Measurements from ENCODE around the gene ARHGAP15. TPM values are rescaled to one million over a fixed set of nuclear protein-coding genes. Genes with fewer than 3 reads are reported as not detected.

ARHGAP15 gene
- polyA plus RNA-seq, 1 donor from 2014 or later = 0.30 TPM

- Histone ChIP-seq H3K79me2 (replicated peaks; ENCODE audit: insufficient read depth, low read length) (no peaks in the 10 kb centered on the region), H3K36me3 (ENCODE audit: insufficient read depth, low read length) (no peaks in the 10 kb centered on the region), H3K9me2 (ENCODE audit: insufficient read depth, low read length) (no peaks in the 10 kb centered on the region), H3K4me3 (ENCODE audit: low read length) (no peak overlapping the region), H3K27ac (ENCODE audit: low read length) (no peak overlapping the region), H3F3A (ENCODE audit: insufficient read depth, low read length, poor library complexity, severe bottlenecking) (no peaks in the 10 kb centered on the region), H4K20me1 (ENCODE audit: insufficient read depth) (no peaks in the 10 kb centered on the region), H3K9ac (ENCODE audit: low read length) (no peak overlapping the region), H3K27me3 (ENCODE audit: insufficient read depth, low read depth, low read length) (no peaks in the 10 kb centered on the region), H2AFZ (ENCODE audit: low read depth, low read length) (no peak overlapping the region), H3K4me2 (ENCODE audit: low read length) (no peak overlapping the region), H3K9me3 (ENCODE audit: low read length) (no peaks in the 10 kb centered on the region)
- TF ChIP-seq CTCF (IDR thresholded peaks at IDR 0.05; ENCODE audit: poor library complexity, severe bottlenecking) (no peak), TAF1 (IDR thresholded peaks at IDR 0.05; ENCODE audit: low read depth) (no peak), POLR2AphosphoS5 (IDR thresholded peaks at IDR 0.05) (no peak), EZH2 (IDR thresholded peaks at IDR 0.05; ENCODE audit: borderline replicate concordance, insufficient read depth, low read length, poor library complexity, severe bottlenecking) (no peak), EP300 (conservative IDR thresholded peaks at IDR 0.05; ENCODE audit: poor library complexity, severe bottlenecking) (no peak), REST (IDR thresholded peaks at IDR 0.05; ENCODE audit: borderline replicate concordance) (no peak), SMC3 (conservative IDR thresholded peaks at IDR 0.05; ENCODE audit: poor library complexity) (no peak), RAD21 (conservative IDR thresholded peaks at IDR 0.05) (no peak)
Observed at GRCh38 chr2:143504397-143504796, 375.2 kb downstream of the ARHGAP15 start.

GRCh38 chr2:143505542-143505941 is 376.3 kb downstream of the ARHGAP15 start:
- no peaks in the 10 kb centered on the region for H3K79me2 ChIP-seq (replicated peaks; ENCODE audit: insufficient read depth, low read length)
- H3K27ac ChIP-seq (ENCODE audit: low read length) = no peak overlapping the region
- no peaks in the 10 kb centered on the region for H3K36me3 ChIP-seq (ENCODE audit: insufficient read depth, low read length)
- no peaks in the 10 kb centered on the region for H3F3A ChIP-seq (ENCODE audit: insufficient read depth, low read length, poor library complexity, severe bottlenecking)
- no peaks in the 10 kb centered on the region for H3K9me3 ChIP-seq (ENCODE audit: low read length)
- H3K4me2 ChIP-seq (ENCODE audit: low read length) = no peak overlapping the region
- no peak overlapping the region for H3K9ac ChIP-seq (ENCODE audit: low read length)
- no peak overlapping the region for H2AFZ ChIP-seq (ENCODE audit: low read depth, low read length)
- TF ChIP-seq CTCF (IDR thresholded peaks at IDR 0.05; ENCODE audit: poor library complexity, severe bottlenecking) (no peak), REST (IDR thresholded peaks at IDR 0.05; ENCODE audit: borderline replicate concordance) (peak; percentile 56), TAF1 (IDR thresholded peaks at IDR 0.05; ENCODE audit: low read depth) (no peak), EP300 (conservative IDR thresholded peaks at IDR 0.05; ENCODE audit: poor library complexity, severe bottlenecking) (no peak), SMC3 (conservative IDR thresholded peaks at IDR 0.05; ENCODE audit: poor library complexity) (no peak), MXI1 (conservative IDR thresholded peaks at IDR 0.05; ENCODE audit: poor library complexity, severe bottlenecking) (no peak), EZH2 (IDR thresholded peaks at IDR 0.05; ENCODE audit: borderline replicate concordance, insufficient read depth, low read length, poor library complexity, severe bottlenecking) (no peak)
- no peaks in the 10 kb centered on the region for H4K20me1 ChIP-seq (ENCODE audit: insufficient read depth)
- H3K9me2 ChIP-seq (ENCODE audit: insufficient read depth, low read length) = no peaks in the 10 kb centered on the region
- H3K4me3 ChIP-seq (ENCODE audit: low read length) = no peak overlapping the region
- no peaks in the 10 kb centered on the region for H3K27me3 ChIP-seq (ENCODE audit: insufficient read depth, low read depth, low read length)
